ENCODE results near the gene PIGO. TPM values are rescaled to one million over a fixed set of nuclear protein-coding genes. Genes with fewer than 3 reads are reported as not detected.
A peak's percentile ranks its signal among the peaks of the same experiment; 100 is the strongest.

Gene PIGO
- total RNA-seq, 3 donors from 2014 or later, result 15.4 to 24.9 (median 18.0) TPM

DNA sequence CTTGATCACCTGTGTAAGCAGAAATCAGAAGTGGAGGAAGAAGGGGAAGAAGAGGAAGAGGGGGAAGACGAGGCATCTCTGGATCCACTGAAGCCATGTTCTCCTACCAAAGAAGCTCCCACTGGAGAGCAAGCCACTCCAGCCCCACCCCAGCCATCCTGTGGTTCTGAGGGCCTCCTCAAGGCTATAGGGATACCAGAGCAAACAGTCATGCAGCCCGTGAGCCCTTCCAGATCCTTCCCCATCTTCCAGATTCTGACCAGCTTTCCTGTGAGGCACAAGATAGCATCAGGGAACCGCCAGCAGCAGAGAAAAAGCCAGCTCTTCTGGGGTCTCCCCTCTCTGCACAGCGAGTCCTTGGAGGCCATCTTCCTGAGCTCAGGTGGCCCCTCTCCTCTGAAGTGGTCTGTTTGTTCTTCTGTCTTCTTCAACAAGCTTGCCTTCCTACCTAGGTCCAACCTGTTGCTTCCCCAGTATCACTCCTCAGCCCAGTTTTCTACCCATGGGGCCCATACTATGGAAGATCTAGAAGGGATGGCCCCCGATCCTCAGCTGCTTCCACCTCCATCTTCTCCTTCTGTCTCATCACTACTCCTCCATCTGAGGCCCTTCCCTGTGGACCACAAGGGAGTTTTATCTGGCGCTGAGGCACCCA is 53.4 kb downstream of the PIGO start:
- no peak for DNase-seq (ENCODE audit: low spot score in 2 of 2)
- TF ChIP-seq POLR2AphosphoS5 (IDR thresholded peaks at IDR 0.05) (no peak), POLR2A (IDR thresholded peaks at IDR 0.05) (no peak)
- TF ChIP-seq, protein P1, sequence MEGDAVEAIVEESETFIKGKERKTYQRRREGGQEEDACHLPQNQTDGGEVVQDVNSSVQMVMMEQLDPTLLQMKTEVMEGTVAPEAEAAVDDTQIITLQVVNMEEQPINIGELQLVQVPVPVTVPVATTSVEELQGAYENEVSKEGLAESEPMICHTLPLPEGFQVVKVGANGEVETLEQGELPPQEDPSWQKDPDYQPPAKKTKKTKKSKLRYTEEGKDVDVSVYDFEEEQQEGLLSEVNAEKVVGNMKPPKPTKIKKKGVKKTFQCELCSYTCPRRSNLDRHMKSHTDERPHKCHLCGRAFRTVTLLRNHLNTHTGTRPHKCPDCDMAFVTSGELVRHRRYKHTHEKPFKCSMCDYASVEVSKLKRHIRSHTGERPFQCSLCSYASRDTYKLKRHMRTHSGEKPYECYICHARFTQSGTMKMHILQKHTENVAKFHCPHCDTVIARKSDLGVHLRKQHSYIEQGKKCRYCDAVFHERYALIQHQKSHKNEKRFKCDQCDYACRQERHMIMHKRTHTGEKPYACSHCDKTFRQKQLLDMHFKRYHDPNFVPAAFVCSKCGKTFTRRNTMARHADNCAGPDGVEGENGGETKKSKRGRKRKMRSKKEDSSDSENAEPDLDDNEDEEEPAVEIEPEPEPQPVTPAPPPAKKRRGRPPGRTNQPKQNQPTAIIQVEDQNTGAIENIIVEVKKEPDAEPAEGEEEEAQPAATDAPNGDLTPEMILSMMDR (IDR thresholded peaks at IDR 0.05), result no peak
- Histone ChIP-seq H3K4me3 (no peak overlapping the region), H3K27ac (no peak overlapping the region), H3K9me3 (no peaks in the 10 kb centered on the region), H3K36me3 (no peaks in the 10 kb centered on the region), H3K27me3 (no peaks in the 10 kb centered on the region), H3K4me1 (no peaks in the 10 kb centered on the region)
- intact Hi-C loops (cut with DNase I; ENCODE audit: low total_unique reads), result loop anchor here (10.0 kb wide), 1 partner anchor 68 kb away; no protein-coding TSS in a partner anchor

DNA sequence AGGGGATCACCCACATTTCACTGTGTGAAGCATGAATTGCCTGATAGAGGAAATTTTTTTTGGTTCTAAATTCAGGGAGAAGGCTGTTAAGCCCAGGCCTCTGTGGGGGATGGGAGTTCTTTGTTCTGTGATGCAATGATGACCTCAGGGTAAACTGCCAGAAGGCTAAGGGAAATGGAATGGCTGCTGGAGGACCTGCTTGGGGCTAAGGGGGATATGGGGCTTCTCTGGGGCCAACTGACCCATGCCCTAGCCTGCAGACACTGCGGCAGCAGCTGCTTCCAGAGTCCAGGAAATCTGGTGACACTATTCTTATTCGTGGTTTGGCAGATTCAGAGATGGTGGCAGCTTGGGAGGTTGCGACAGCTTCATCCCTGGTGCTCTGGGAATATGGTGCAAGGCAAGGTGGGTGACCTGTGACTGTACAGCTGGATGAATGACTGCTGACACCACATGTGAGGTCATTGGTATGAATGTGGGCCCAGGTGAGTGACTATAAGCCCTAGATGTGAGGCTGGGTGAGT is 54.2 kb downstream of the PIGO start:
- Histone ChIP-seq H3K4me1 (no peaks in the 10 kb centered on the region), H3K9me3 (no peaks in the 10 kb centered on the region), H3K4me3 (no peak overlapping the region), H3K27ac (peak overlapping the region in 1 of 2 donors; percentile 14), H3K27me3 (no peaks in the 10 kb centered on the region), H3K36me3 (no peaks in the 10 kb centered on the region)
- intact Hi-C loops (cut with DNase I; ENCODE audit: low total_unique reads), result loop anchor here (10.0 kb wide), 1 partner anchor 67 kb away; no protein-coding TSS in a partner anchor
- TF ChIP-seq POLR2A (IDR thresholded peaks at IDR 0.05) (no peak), POLR2AphosphoS5 (IDR thresholded peaks at IDR 0.05) (no peak)
- TF ChIP-seq, protein P1 (IDR thresholded peaks at IDR 0.05), result no peak
- no peak for DNase-seq (ENCODE audit: low spot score in 2 of 2)

Other genes with a start within 250 kb of the PIGO start
- 1 to 10 TPM in 1 of 3 donors, under 1 TPM in 2; 0.15 to 1.1 (median 0.33) TPM for gene PHF24, start 138.3 kb downstream of the PIGO start, total RNA-seq
- 1 to 10 TPM; 5.4 to 9.0 (median 6.9) TPM for gene DNAJB5, start 106.8 kb downstream of the PIGO start, total RNA-seq
- gene VCP, start 24.0 kb downstream of the PIGO start, total RNA-seq, result 100 to 1,000 TPM; 150 to 173 (median 168) TPM
- gene FANCG, start 16.6 kb downstream of the PIGO start, total RNA-seq, result 10 to 100 TPM; 10.7 to 15.2 (median 13.4) TPM
- 100 to 1,000 TPM in 2 of 3 donors, 10 to 100 TPM in 1; 89.4 to 115 (median 101) TPM for gene STOML2, start 6.5 kb upstream of the PIGO start, total RNA-seq
- 10 to 100 TPM in 1 of 3 donors, 1 to 10 TPM in 2; 7.8 to 21.1 (median 8.8) TPM for gene ATOSB, start 19.3 kb upstream of the PIGO start, total RNA-seq
- 10 to 100 TPM; 19.3 to 36.6 (median 27.2) TPM for gene UNC13B, start 65.4 kb upstream of the PIGO start, total RNA-seq

Data from breast epithelium (tissue), 4 donors.